Hepatocyte (in vitro differentiated cells): ENCODE data around the gene OR13J1. TPM values are rescaled to one million over a fixed set of nuclear protein-coding genes. Genes with fewer than 3 reads are reported as not detected.
"Not testable (repeated sequence)": the region's sequence is repeated elsewhere in the genome, so short reads cannot be mapped to it uniquely, and the experiment has no call there.

ENCODE experiments used
- DNase-seq: peaks from one replicate; pipeline ENCODE4 v3.0.0-alpha.2; 2016; ENCODE audit warnings: low spot score
- H2AFZ ChIP-seq: fragments of 200-600 bp; sonication (generic); 2 replicates; pipeline ENCODE4 v1.6.0; 2016; ENCODE audit warnings: antibody characterized with exemption, mild to moderate bottlenecking
- H3K27ac ChIP-seq: fragments of 200-600 bp; sonication (generic); 2 replicates; pipeline ENCODE4 v1.5.1; 2016; ENCODE audit warnings: mild to moderate bottlenecking
- H3K27me3 ChIP-seq: fragments of 200-600 bp; sonication (generic); 2 replicates; pipeline ENCODE4 v1.6.1; 2016
- H3K36me3 ChIP-seq: fragments of 200-600 bp; sonication (generic); replicated peaks from 2 replicates; pipeline ENCODE4 v1.5.1; 2016; ENCODE audit warnings: low read depth; ENCODE audit not compliant: insufficient read depth
- H3K4me1 ChIP-seq: fragments of 200-600 bp; sonication (generic); 2 replicates; pipeline ENCODE4 v1.5.1; 2016; ENCODE audit warnings: mild to moderate bottlenecking, moderate library complexity; ENCODE audit not compliant: insufficient read depth
- H3K4me2 ChIP-seq: fragments of 200-600 bp; sonication (generic); 2 replicates; pipeline ENCODE4 v1.6.0; 2016
- H3K4me3 ChIP-seq: fragments of 200-600 bp; sonication (generic); 2 replicates; pipeline ENCODE4 v1.5.1; 2016; ENCODE audit warnings: mild to moderate bottlenecking
- H3K79me2 ChIP-seq: fragments of 200-600 bp; sonication (generic); 2 replicates; pipeline ENCODE4 v1.6.0; 2017; ENCODE audit warnings: mild to moderate bottlenecking
- H3K9me2 ChIP-seq: fragments of 200-600 bp; sonication (generic); replicated peaks from 2 replicates; pipeline ENCODE4 v1.6.0; 2017; ENCODE audit warnings: mild to moderate bottlenecking; ENCODE audit not compliant: insufficient read depth
- H3K9me3 ChIP-seq: fragments of 200-600 bp; sonication (generic); 2 replicates; pipeline ENCODE4 v1.5.1; 2016; ENCODE audit warnings: low read depth, mild to moderate bottlenecking
- H4K20me1 ChIP-seq: fragments of 200-600 bp; sonication (generic); 2 replicates; pipeline ENCODE4 v1.6.0; 2016; ENCODE audit warnings: mild to moderate bottlenecking; ENCODE audit not compliant: insufficient read depth, poor library complexity, severe bottlenecking
- CTCF ChIP-seq: fragments of 200-600 bp; sonication (generic); IDR thresholded peaks from 2 replicates; pipeline ENCODE4 v1.5.1; 2016; ENCODE audit warnings: antibody characterized with exemption, mild to moderate bottlenecking; ENCODE audit not compliant: poor library complexity
- EZH2 ChIP-seq: fragments of 200-600 bp; sonication (generic); IDR thresholded peaks from 2 replicates; pipeline ENCODE4 v1.6.1; 2016; ENCODE audit warnings: antibody characterized with exemption, mild to moderate bottlenecking, borderline replicate concordance
- EZH2phosphoT487 ChIP-seq: fragments of 200-600 bp; sonication (generic); IDR thresholded peaks from one replicate; pipeline ENCODE4 v1.6.1; 2018; ENCODE audit warnings: antibody characterized with exemption, mild to moderate bottlenecking, low read depth, moderate library complexity; ENCODE audit not compliant: unreplicated experiment, severe bottlenecking
- WGBS: methylation state at CpG from one replicate; pipeline ENCODE4 v1.1.6; 2016; ENCODE audit warnings: low lambda C conversion rate; ENCODE audit errors: missing lambda C conversion rate; 5-methylcytosine and 5-hydroxymethylcytosine counted together
- polyA plus RNA-seq: library from polyadenylated mRNA; unstranded; fragments of >200 nt; fragmentation: Nextera tagmentation; extraction: Ambion mirVana; gene quantifications from 2 replicates; pipeline ENCODE4 v1.2.1, GENCODE V29; 2016
- total RNA-seq: library from RNA; depleted of rRNA; stranded (reverse); fragments of >200 nt; gene quantifications from 2 replicates; pipeline ENCODE4 v1.2.3, GENCODE V29; 2014

OR13J1 gene
- total and polyA plus RNA-seq, 2 experiments from 2014 or later, result not detected

- Histone ChIP-seq H3K36me3 (no peaks in the 10 kb centered on the region), H4K20me1 (no peaks in the 10 kb centered on the region), H3K4me2 (no peak overlapping the region), H3K9me3 (no peaks in the 10 kb centered on the region), H2AFZ (no peak overlapping the region), H3K27me3 (peaks cover 4% of the 10 kb centered on the region), H3K79me2 (no peaks in the 10 kb centered on the region), H3K9me2 (no peaks in the 10 kb centered on the region), H3K4me3 (no peak overlapping the region), H3K4me1 (no peaks in the 10 kb centered on the region), H3K27ac (no peak overlapping the region)
- 84% methylated on average over 2 of the region's 2 CpGs for WGBS
- DNase-seq, result no peak
- TF ChIP-seq EZH2 (no peak), EZH2phosphoT487 (no peak), CTCF (no peak)
Measured at GRCh38 chr9:35899021-35899420, 28.8 kb upstream of the OR13J1 start.

GRCh38 chr9:35898337-35898736 lies 28.1 kb upstream of the OR13J1 start:
- TF ChIP-seq EZH2, result no peak
- no peak for TF ChIP-seq CTCF
- TF ChIP-seq EZH2phosphoT487, result no peak
- Histone ChIP-seq H3K36me3 (no peaks in the 10 kb centered on the region), H2AFZ (no peak overlapping the region), H3K27me3 (peaks cover 11% of the 10 kb centered on the region), H3K4me3 (no peak overlapping the region), H3K4me1 (no peaks in the 10 kb centered on the region), H3K27ac (no peak overlapping the region), H3K79me2 (no peaks in the 10 kb centered on the region), H4K20me1 (no peaks in the 10 kb centered on the region), H3K9me2 (no peaks in the 10 kb centered on the region), H3K4me2 (no peak overlapping the region), H3K9me3 (no peaks in the 10 kb centered on the region)
- no peak for DNase-seq

- not testable (repeated sequence) for H3K4me1 ChIP-seq, H3K36me3 ChIP-seq, H3K27ac ChIP-seq, H3K9me2 ChIP-seq, H3K9me3 ChIP-seq, H2AFZ ChIP-seq, H3K79me2 ChIP-seq, H3K4me2 ChIP-seq, H4K20me1 ChIP-seq, H3K4me3 ChIP-seq, DNase-seq
- peaks cover 11% of the 10 kb centered on the region for H3K27me3 ChIP-seq
- WGBS, result 88% methylated on average over 7 of the region's 7 CpGs
Measured at GRCh38 chr9:35897376-35898099, 27.3 kb upstream of the OR13J1 start.

GRCh38 chr9:35896570-35896969 lies 26.4 kb upstream of the OR13J1 start:
- no peaks in the 10 kb centered on the region for H4K20me1 ChIP-seq
- H3K4me2 ChIP-seq, result no peak overlapping the region
- H3K4me3 ChIP-seq, result no peak overlapping the region
- WGBS, result 88% methylated on average over 2 of the region's 2 CpGs
- H3K79me2 ChIP-seq, result no peaks in the 10 kb centered on the region
- H3K9me2 ChIP-seq, result no peaks in the 10 kb centered on the region
- H3K9me3 ChIP-seq, result no peaks in the 10 kb centered on the region
- H3K27me3 ChIP-seq, result peaks cover 15% of the 10 kb centered on the region
- no peak for DNase-seq
- H2AFZ ChIP-seq, result no peak overlapping the region
- no peaks in the 10 kb centered on the region for H3K36me3 ChIP-seq
- H3K4me1 ChIP-seq, result no peaks in the 10 kb centered on the region
- H3K27ac ChIP-seq, result no peak overlapping the region
- TF ChIP-seq CTCF (no peak), EZH2phosphoT487 (no peak), EZH2 (no peak)
